Measurements from ENCODE around the gene CAMK1D. TPM values are rescaled to one million over a fixed set of nuclear protein-coding genes. Genes with fewer than 3 reads are reported as not detected.

CAMK1D gene
- total RNA-seq, 2 donors from 2014 or later, result 4.5 to 7.8 TPM

DNA sequence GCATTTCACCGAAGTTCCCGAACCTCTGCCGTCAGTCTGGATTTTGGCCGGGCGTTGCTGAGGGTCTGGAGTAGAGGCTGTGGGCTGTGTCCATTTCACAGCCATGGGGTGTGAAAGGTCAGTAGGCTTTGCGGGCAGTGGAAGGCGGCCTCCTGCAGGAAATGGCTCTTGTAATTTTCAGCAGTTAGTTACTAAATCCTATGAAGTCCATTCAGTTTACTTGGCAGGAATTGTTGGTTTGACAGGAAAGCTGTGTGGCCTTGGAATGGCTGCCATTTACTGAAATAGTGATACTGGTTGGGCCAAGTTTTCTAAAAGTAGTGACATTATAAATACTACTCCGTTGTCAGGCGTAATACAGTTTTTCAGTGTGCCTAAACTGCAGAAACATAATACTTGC lies 348.4 kb downstream of the CAMK1D start:
- H3K4me3 Mint-ChIP-seq, result no peak overlapping the region
- H3K27me3 Mint-ChIP-seq (ENCODE audit: insufficient read depth), result no peaks in the 10 kb centered on the region
- H3K4me1 Mint-ChIP-seq, result no peaks in the 10 kb centered on the region
- WGBS, 2 experiments (ENCODE audit: insufficient coverage in 1 of 2, insufficient read length in 1 of 2), result 94 to 97% methylated on average over 4 to 9 of the region's 9 CpGs
- Histone ChIP-seq H3K36me3 (ENCODE audit: control insufficient read depth, insufficient read depth, low read length) (no peaks in the 10 kb centered on the region), H3K4me1 (ENCODE audit: control insufficient read depth, insufficient read depth, low read length) (no peaks in the 10 kb centered on the region), H3K4me3 (ENCODE audit: low read length) (no peak overlapping the region), H3K9ac (ENCODE audit: extremely low read depth, low read length, poor library complexity, severe bottlenecking) (no peak overlapping the region), H3K27ac (ENCODE audit: low read depth, low read length) (no peak overlapping the region), H3K9me3 (ENCODE audit: control insufficient read depth, low read length) (no peaks in the 10 kb centered on the region), H3K27me3 (ENCODE audit: control insufficient read depth, insufficient read depth, low read length, poor library complexity, severe bottlenecking) (no peaks in the 10 kb centered on the region)
- H3K27ac Mint-ChIP-seq, result no peak overlapping the region
- TF ChIP-seq, protein P1, sequence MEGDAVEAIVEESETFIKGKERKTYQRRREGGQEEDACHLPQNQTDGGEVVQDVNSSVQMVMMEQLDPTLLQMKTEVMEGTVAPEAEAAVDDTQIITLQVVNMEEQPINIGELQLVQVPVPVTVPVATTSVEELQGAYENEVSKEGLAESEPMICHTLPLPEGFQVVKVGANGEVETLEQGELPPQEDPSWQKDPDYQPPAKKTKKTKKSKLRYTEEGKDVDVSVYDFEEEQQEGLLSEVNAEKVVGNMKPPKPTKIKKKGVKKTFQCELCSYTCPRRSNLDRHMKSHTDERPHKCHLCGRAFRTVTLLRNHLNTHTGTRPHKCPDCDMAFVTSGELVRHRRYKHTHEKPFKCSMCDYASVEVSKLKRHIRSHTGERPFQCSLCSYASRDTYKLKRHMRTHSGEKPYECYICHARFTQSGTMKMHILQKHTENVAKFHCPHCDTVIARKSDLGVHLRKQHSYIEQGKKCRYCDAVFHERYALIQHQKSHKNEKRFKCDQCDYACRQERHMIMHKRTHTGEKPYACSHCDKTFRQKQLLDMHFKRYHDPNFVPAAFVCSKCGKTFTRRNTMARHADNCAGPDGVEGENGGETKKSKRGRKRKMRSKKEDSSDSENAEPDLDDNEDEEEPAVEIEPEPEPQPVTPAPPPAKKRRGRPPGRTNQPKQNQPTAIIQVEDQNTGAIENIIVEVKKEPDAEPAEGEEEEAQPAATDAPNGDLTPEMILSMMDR (conservative IDR thresholded peaks at IDR 0.05), result no peak
- H3K36me3 Mint-ChIP-seq (ENCODE audit: low read depth), result no peaks in the 10 kb centered on the region
- no peaks in the 10 kb centered on the region for H3K9me3 Mint-ChIP-seq
- DNase-seq, result no peak

DNA sequence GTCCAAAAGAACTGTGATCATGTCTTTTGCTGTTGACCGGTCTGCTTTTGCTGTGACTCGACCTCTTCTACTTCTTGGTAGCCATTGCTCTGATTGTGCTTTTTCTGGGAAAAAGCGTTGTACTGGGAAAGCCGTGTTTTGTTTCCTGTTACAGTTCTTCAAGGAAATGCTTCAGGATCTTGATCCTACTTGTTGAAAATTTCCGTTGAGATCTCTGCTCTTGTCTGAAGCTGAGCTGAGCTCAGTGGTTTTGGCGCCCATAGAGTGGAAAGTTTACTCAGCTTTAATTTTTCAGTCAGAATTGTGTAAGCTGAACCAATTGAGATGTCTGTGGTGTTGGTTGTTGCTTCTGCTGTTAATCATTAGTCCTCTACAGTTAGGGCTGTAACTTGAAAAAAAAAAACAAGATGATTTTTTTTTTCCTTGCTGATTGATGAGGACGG lies 349.9 kb downstream of the CAMK1D start:
- H3K4me3 Mint-ChIP-seq, result no peak overlapping the region
- no peak overlapping the region for H3K27ac Mint-ChIP-seq

DNA sequence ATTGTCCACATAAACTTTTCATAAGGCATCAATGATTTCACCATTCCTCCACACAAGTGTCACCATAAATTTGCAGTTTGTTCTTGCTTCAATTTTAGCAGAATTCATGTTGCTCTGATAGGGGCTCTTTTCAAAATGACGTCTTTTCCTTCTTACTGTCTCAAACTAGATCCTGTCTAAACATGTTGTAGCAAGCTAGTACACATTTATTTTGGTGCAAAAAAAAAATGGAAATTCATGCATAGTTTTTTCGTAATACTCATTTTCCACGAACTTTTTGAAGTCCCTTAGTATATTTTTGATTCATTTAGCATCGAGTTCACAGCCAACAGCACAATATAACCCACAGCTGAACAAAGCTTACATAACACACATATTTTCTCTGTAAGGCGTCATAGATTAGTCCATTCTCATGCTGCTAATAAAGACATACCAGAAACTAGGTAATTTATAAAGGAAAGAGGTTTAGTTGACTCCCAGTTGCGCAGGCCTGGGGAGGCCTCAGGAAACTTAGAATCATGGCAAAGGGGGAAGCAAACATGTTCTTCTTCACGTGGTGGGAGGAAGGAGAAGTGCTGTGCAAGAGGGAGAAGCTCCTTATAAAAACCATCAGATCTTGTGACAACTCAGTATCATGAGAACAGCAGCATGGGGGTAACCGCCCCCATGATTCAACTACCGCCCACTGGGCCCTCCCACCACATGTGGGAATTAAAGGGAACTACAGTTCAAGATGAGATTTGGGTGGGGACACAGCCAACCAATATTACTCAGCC lies 350.6 kb downstream of the CAMK1D start:
- Mint-ChIP-seq H3K36me3 (ENCODE audit: low read depth) (no peaks in the 10 kb centered on the region), H3K4me3 (no peak overlapping the region), H3K27me3 (ENCODE audit: insufficient read depth) (no peaks in the 10 kb centered on the region), H3K9me3 (no peaks in the 10 kb centered on the region), H3K4me1 (no peaks in the 10 kb centered on the region), H3K27ac (no peak overlapping the region)
- no peaks in the 10 kb centered on the region for H3K9me3 ChIP-seq (ENCODE audit: control insufficient read depth, low read length)
- TF ChIP-seq, protein P1 (conservative IDR thresholded peaks at IDR 0.05), result no peak
- no peak for DNase-seq
- no peaks in the 10 kb centered on the region for H3K27me3 ChIP-seq (ENCODE audit: control insufficient read depth, insufficient read depth, low read length, poor library complexity, severe bottlenecking)
- H3K4me3 ChIP-seq (ENCODE audit: low read length), result no peak overlapping the region
- H3K9ac ChIP-seq (ENCODE audit: extremely low read depth, low read length, poor library complexity, severe bottlenecking), result no peak overlapping the region
- H3K27ac ChIP-seq (ENCODE audit: low read depth, low read length), result no peak overlapping the region
- no peaks in the 10 kb centered on the region for H3K36me3 ChIP-seq (ENCODE audit: control insufficient read depth, insufficient read depth, low read length)
- no peaks in the 10 kb centered on the region for H3K4me1 ChIP-seq (ENCODE audit: control insufficient read depth, insufficient read depth, low read length)
- 88 to 93% methylated on average over 4 to 9 of the region's 9 CpGs for WGBS, 2 experiments (ENCODE audit: insufficient coverage in 1 of 2, insufficient read length in 1 of 2)

More for the DNA sequence above, 349.9 kb downstream of the CAMK1D start:
- Mint-ChIP-seq H3K36me3 (ENCODE audit: low read depth) (no peaks in the 10 kb centered on the region), H3K27me3 (ENCODE audit: insufficient read depth) (no peaks in the 10 kb centered on the region), H3K9me3 (no peaks in the 10 kb centered on the region), H3K4me1 (no peaks in the 10 kb centered on the region)
- Histone ChIP-seq H3K9ac (ENCODE audit: extremely low read depth, low read length, poor library complexity, severe bottlenecking) (no peak overlapping the region), H3K27me3 (ENCODE audit: control insufficient read depth, insufficient read depth, low read length, poor library complexity, severe bottlenecking) (no peaks in the 10 kb centered on the region), H3K27ac (ENCODE audit: low read depth, low read length) (no peak overlapping the region), H3K4me1 (ENCODE audit: control insufficient read depth, insufficient read depth, low read length) (no peaks in the 10 kb centered on the region), H3K9me3 (ENCODE audit: control insufficient read depth, low read length) (no peaks in the 10 kb centered on the region), H3K36me3 (ENCODE audit: control insufficient read depth, insufficient read depth, low read length) (no peaks in the 10 kb centered on the region), H3K4me3 (ENCODE audit: low read length) (no peak overlapping the region)
- no peak for DNase-seq
- WGBS, 2 experiments (ENCODE audit: insufficient coverage in 1 of 2, insufficient read length in 1 of 2), result 94 to 96% methylated on average over 6 to 7 of the region's 7 CpGs
- TF ChIP-seq, protein P1 (conservative IDR thresholded peaks at IDR 0.05), result no peak

Data from endodermal cell (in vitro differentiated cells).